Spleen (tissue), 7 donors: Measurements from ENCODE around the gene MEIS2.

Source experiments
- CTCF ChIP-seq, 11 experiments: fragments of 200-600 bp in 7 of 11; fragments of 450-650 bp in 4 of 11; sonication (generic) in 4 of 11; IDR thresholded peaks in 8 of 11; conservative IDR thresholded peaks in 3 of 11; 1 replicate in 7 of 11; 2 replicates in 4 of 11; pipeline versions ENCODE4 v1.4.0 to v1.8.0; 2016 to 2021; ENCODE audit warnings: antibody characterized with exemption in 11 of 11, inconsistent platforms in 4 of 11, mild to moderate bottlenecking in 1 of 11
- POLR2A ChIP-seq, 3 donors: fragments of 450-650 bp; IDR thresholded peaks; one replicate each; pipeline ENCODE4 v1.5.1; 2017; ENCODE audit warnings: antibody characterized with exemption in 3 of 3, mild to moderate bottlenecking in 1 of 3
- POLR2AphosphoS5 ChIP-seq, 3 donors: sonication (generic); formaldehyde crosslinking; IDR thresholded peaks; one replicate each; pipeline ENCODE4 v1.5.1; 2017; ENCODE audit warnings: antibody characterized with exemption in 3 of 3
- donor health status: DM: no; HTN: no; CAD: no; lungs with moderate emphysema.
- donor health status: DM: no; HTN: no; CAD: no.
- donor health status: DM: no; HTN: no; CAD: no.

DNA sequence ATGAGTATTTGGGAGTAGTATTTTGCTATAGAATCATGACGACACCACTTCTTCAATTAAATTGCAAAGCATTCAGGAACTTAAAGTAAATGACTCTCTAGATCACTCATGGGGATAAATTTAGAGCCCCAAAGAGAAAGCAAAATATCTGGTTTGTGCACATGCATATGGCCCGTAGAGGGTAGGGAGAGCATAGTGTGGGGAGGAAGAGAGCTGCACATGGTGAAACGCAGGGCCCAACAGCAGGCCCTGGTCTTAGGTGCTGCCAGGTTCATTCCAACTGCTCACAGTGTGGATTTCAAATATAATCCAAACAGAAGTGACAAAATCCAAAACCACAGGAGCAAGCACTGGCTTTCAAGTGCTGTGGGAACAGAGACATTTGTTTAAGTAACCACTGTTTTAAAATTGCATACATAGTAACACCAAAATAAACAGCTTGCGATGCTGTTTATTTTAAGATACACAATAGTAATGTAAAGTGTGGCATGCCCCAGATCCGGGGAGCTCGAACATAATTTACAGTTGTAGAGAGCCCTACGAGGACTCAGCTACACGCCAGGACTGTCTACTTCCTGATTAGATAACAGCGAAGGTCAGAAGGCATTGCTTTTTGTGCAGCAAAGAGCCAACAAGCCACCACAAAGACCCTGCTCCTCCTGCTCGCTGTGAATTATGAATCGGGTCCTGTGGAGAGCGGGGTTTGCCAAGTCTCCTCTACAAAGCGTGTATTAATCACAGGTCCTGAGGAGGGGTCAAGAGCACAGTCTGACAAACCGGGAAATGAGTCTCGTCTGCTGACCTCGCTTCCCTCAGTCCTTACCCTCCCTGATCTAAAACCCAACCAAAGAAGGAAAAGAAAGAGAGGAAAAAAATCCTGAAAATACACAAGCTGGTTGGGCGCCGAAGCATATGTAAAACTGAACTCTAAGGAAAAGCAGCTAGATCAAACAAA lies 80.6 kb downstream of the MEIS2 start:
- TF ChIP-seq CTCF (IDR thresholded peaks at IDR 0.05 in 8 of 11, conservative IDR thresholded peaks at IDR 0.05 in 3 of 11) = no peak
- TF ChIP-seq POLR2A (IDR thresholded peaks at IDR 0.05) = no peak
- peak in 1 of 3 donors; percentile 26 for TF ChIP-seq POLR2AphosphoS5 (IDR thresholded peaks at IDR 0.05)
